K562 (cell line): ENCODE results near the gene CYB5D1. TPM values are rescaled to one million over a fixed set of nuclear protein-coding genes. Genes with fewer than 3 reads are reported as not detected.

Experiments
- EGR1 ChIP-seq: fragments of 450-650 bp; conservative IDR thresholded peaks from 2 replicates; pipeline ENCODE4 v1.6.1; 2017; ENCODE audit warnings: mild to moderate bottlenecking
- ERF ChIP-seq: fragments of 450-650 bp; formaldehyde crosslinking; IDR thresholded peaks from 2 replicates; pipeline ENCODE4 v1.4.0; 2020; ENCODE audit warnings: mild to moderate bottlenecking, mixed read lengths
- HDAC1 ChIP-seq, 2 experiments: fragments of 450-650 bp; IDR thresholded peaks; 2 replicates each; pipeline ENCODE4 v1.6.1; 2016 to 2017; ENCODE audit warnings: inconsistent platforms in 1 of 2, mild to moderate bottlenecking in 1 of 2, moderate library complexity in 1 of 2
- JUNB ChIP-seq: fragments of 450-650 bp; formaldehyde crosslinking; conservative IDR thresholded peaks from 2 replicates; pipeline ENCODE4 v1.4.0; 2020; ENCODE audit warnings: mild to moderate bottlenecking
- MAFF ChIP-seq: IDR thresholded peaks from 2 replicates; pipeline ENCODE4 v1.6.1; 2012; ENCODE audit warnings: low read length, improper control_type of control experiment
- PHF21A ChIP-seq: fragments of 450-650 bp; IDR thresholded peaks from 2 replicates; pipeline ENCODE4 v1.6.1; 2017; ENCODE audit warnings: low read depth, borderline replicate concordance
- PHF8 ChIP-seq: fragments of 200-600 bp; sonication (generic); IDR thresholded peaks from 2 replicates; pipeline ENCODE4 v1.6.1; 2012; ENCODE audit warnings: mixed run types, mild to moderate bottlenecking, inconsistent platforms, low read length, moderate library complexity, borderline replicate concordance
- PTTG1 ChIP-seq: fragments of 450-650 bp; IDR thresholded peaks from 2 replicates; pipeline ENCODE4 v1.6.1; 2016; ENCODE audit warnings: low read depth, mild to moderate bottlenecking, missing genetic modification characterization, missing compliant biosample characterization
- RBM15 ChIP-seq: fragments of 200-400 bp; formaldehyde crosslinking; IDR thresholded peaks from 2 replicates; pipeline ENCODE4 v1.6.1; 2018; ENCODE audit warnings: mild to moderate bottlenecking, low read length, moderate library complexity; ENCODE audit not compliant: insufficient read depth
- TRIM28 ChIP-seq: fragments of 450-650 bp; IDR thresholded peaks from 2 replicates; pipeline ENCODE4 v1.6.1; 2017
- ZNF316 ChIP-seq: fragments of 450-650 bp; IDR thresholded peaks from 2 replicates; pipeline ENCODE4 v1.6.1; 2016
- ZNF785 ChIP-seq: fragments of 250-450 bp; sonication (Bioruptor Pico); IDR thresholded peaks from 2 replicates; pipeline ENCODE4 v1.4.0; 2020; ENCODE audit warnings: mild to moderate bottlenecking
- polyA plus RNA-seq, 8 experiments: library from polyadenylated mRNA; depleted of rRNA in 4 of 8; stranded (reverse) in 5 of 8; unstranded in 3 of 8; fragments of >200 nt; fragmentation: Nextera tagmentation in 2 of 8; fragmentation: Illumina TruSeq in 1 of 8; extraction: Ambion mirVana in 2 of 8; extraction: Trizol in 1 of 8; gene quantifications; 2 replicates each; pipeline versions ENCODE4 v1.2.1 to v1.2.3, GENCODE V29; 2011 to 2014; ENCODE audit warnings: inconsistent platforms in 1 of 8, missing spikeins in 1 of 8
- total RNA-seq, 7 experiments: library from RNA; depleted of rRNA in 6 of 7; stranded (reverse); fragments of >200 nt in 6 of 7; fragmentation: Illumina TruSeq in 2 of 7; extraction: Trizol in 2 of 7; gene quantifications; 2 replicates each; pipeline versions ENCODE4 v1.2.1 to v1.2.3, GENCODE V29; 2011 to 2021; ENCODE audit warnings: low replicate concordance in 1 of 7
- TF ChIP-seq, protein P1 (sequence below), 3 experiments: fragments of 200-800 bp in 1 of 3; fragments of 250-450 bp in 1 of 3; fragments of 450-650 bp in 1 of 3; sonication (Bioruptor Pico) in 1 of 3; sonication (Bioruptor generic) in 1 of 3; formaldehyde crosslinking in 1 of 3; IDR thresholded peaks; 2 replicates each; pipeline versions ENCODE4 v1.6.1 to v1.8.0; 2016 to 2022; ENCODE audit warnings: mild to moderate bottlenecking in 2 of 3, missing genetic modification characterization in 2 of 3, missing compliant biosample characterization in 1 of 3, moderate library complexity in 1 of 3
- TF ChIP-seq, protein P2 (sequence below), 2 experiments: fragments of 200-800 bp in 1 of 2; sonication (Bioruptor generic) in 1 of 2; sonication (generic) in 1 of 2; formaldehyde crosslinking in 1 of 2; IDR thresholded peaks in 1 of 2; conservative IDR thresholded peaks in 1 of 2; 2 replicates each; pipeline versions ENCODE4 v1.5.0 to v1.6.1; 2016 to 2020; ENCODE audit warnings: missing compliant biosample characterization in 1 of 2, missing genetic modification characterization in 1 of 2, missing genetic modification reagents in 1 of 2
- TF ChIP-seq, protein P3 (sequence below), 3 experiments: fragments of 200-800 bp in 1 of 3; sonication (Bioruptor generic) in 1 of 3; sonication (generic) in 1 of 3; formaldehyde crosslinking in 1 of 3; IDR thresholded peaks; 2 replicates each; pipeline versions ENCODE4 v1.6.1 to v1.8.0; 2016 to 2022; ENCODE audit warnings: mild to moderate bottlenecking in 2 of 3, missing compliant biosample characterization in 2 of 3, missing genetic modification characterization in 2 of 3, missing genetic modification reagents in 1 of 3
- TF ChIP-seq, protein P4 (sequence below): fragments of 450-650 bp; IDR thresholded peaks from 2 replicates; pipeline ENCODE4 v1.6.1; 2017; ENCODE audit warnings: antibody characterized with exemption, mild to moderate bottlenecking

Gene CYB5D1
- total and polyA plus RNA-seq, 9 of the 15 experiments (the other 6 are each of a cell fraction or from before 2014, with no cell fraction given), result 2.4 to 7.9 (median 5.7) TPM

DNA sequence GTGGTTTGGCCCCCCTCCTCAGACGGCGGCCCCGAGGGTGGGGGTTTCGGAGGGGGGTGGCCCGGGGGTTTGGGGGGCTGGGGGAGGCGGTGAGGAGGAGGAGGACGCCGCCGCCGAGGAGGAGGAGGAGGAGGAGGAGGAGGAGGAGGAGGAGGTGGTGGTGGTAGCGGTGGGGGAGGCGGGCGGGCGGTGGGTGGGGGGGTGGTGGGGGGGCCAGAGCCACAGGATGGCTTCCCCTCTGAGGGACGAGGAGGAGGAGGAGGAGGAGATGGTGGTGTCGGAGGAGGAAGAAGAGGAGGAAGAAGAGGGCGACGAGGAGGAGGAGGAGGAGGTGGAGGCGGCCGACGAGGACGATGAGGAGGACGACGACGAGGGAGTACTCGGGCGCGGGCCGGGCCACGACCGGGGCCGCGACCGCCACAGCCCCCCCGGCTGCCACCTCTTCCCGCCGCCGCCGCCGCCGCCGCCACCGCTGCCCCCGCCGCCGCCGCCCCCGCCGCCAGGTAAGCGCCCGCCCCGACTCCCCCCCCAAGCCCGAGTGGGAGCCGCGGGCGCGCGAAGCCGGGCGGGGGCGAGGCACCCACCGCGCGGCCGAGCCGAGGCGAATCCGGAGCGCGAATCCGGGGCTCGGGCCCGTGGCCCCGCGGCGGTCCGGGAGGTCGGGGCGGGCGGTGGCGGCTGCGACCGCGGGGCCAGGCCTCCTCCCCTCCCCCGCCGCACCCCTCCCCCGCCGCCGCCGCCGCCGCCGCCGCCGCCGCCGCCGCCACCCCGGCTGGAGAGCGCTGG, 27.0 kb downstream of the CYB5D1 start (continued):
- TF ChIP-seq MAFF, result no peak
- 0 out of 2 replicates have a peak, but pooled peaks have one; percentile 13 for TF ChIP-seq PHF8
- no peak for TF ChIP-seq ERF (CRISPR knock-in tag)
- TF ChIP-seq PHF21A, result no peak
- TF ChIP-seq EGR1, result peak; percentile 48
- TF ChIP-seq JUNB (CRISPR knock-in tag), result no peak
- no peak for TF ChIP-seq HDAC1 (IDR thresholded peaks at IDR 0.05)
- TF ChIP-seq, protein P1, sequence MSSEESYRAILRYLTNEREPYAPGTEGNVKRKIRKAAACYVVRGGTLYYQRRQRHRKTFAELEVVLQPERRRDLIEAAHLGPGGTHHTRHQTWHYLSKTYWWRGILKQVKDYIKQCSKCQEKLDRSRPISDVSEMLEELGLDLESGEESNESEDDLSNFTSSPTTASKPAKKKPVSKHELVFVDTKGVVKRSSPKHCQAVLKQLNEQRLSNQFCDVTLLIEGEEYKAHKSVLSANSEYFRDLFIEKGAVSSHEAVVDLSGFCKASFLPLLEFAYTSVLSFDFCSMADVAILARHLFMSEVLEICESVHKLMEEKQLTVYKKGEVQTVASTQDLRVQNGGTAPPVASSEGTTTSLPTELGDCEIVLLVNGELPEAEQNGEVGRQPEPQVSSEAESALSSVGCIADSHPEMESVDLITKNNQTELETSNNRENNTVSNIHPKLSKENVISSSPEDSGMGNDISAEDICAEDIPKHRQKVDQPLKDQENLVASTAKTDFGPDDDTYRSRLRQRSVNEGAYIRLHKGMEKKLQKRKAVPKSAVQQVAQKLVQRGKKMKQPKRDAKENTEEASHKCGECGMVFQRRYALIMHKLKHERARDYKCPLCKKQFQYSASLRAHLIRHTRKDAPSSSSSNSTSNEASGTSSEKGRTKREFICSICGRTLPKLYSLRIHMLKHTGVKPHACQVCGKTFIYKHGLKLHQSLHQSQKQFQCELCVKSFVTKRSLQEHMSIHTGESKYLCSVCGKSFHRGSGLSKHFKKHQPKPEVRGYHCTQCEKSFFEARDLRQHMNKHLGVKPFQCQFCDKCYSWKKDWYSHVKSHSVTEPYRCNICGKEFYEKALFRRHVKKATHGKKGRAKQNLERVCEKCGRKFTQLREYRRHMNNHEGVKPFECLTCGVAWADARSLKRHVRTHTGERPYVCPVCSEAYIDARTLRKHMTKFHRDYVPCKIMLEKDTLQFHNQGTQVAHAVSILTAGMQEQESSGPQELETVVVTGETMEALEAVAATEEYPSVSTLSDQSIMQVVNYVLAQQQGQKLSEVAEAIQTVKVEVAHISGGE (CRISPR knock-in tag; IDR thresholded peaks at IDR 0.05), result 0 out of 6 replicates have a peak, but pooled peaks of 1 of the 3 experiments have one; percentile 24
- no peak for TF ChIP-seq ZNF785
- no peak for TF ChIP-seq TRIM28
- no peak for TF ChIP-seq ZNF316
- TF ChIP-seq, protein P2, sequence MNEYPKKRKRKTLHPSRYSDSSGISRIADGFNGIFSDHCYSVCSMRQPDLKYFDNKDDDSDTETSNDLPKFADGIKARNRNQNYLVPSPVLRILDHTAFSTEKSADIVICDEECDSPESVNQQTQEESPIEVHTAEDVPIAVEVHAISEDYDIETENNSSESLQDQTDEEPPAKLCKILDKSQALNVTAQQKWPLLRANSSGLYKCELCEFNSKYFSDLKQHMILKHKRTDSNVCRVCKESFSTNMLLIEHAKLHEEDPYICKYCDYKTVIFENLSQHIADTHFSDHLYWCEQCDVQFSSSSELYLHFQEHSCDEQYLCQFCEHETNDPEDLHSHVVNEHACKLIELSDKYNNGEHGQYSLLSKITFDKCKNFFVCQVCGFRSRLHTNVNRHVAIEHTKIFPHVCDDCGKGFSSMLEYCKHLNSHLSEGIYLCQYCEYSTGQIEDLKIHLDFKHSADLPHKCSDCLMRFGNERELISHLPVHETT (CRISPR knock-in tag; conservative IDR thresholded peaks at IDR 0.05 in 1 of 2, IDR thresholded peaks at IDR 0.05 in 1 of 2), result 0 out of 4 replicates have a peak, but pooled peaks of 1 of the 2 experiments have one; percentile 83
- TF ChIP-seq RBM15, result no peak
- TF ChIP-seq, protein P3, sequence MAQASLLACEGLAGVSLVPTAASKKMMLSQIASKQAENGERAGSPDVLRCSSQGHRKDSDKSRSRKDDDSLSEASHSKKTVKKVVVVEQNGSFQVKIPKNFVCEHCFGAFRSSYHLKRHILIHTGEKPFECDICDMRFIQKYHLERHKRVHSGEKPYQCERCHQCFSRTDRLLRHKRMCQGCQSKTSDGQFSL (CRISPR knock-in tag; IDR thresholded peaks at IDR 0.05), result peak; percentile 88
- TF ChIP-seq, protein P3 (tag; IDR thresholded peaks at IDR 0.05), result peak in 1 of 2 experiments; percentile 29; a peak in 1 of 4 replicates
- TF ChIP-seq, protein P4, sequence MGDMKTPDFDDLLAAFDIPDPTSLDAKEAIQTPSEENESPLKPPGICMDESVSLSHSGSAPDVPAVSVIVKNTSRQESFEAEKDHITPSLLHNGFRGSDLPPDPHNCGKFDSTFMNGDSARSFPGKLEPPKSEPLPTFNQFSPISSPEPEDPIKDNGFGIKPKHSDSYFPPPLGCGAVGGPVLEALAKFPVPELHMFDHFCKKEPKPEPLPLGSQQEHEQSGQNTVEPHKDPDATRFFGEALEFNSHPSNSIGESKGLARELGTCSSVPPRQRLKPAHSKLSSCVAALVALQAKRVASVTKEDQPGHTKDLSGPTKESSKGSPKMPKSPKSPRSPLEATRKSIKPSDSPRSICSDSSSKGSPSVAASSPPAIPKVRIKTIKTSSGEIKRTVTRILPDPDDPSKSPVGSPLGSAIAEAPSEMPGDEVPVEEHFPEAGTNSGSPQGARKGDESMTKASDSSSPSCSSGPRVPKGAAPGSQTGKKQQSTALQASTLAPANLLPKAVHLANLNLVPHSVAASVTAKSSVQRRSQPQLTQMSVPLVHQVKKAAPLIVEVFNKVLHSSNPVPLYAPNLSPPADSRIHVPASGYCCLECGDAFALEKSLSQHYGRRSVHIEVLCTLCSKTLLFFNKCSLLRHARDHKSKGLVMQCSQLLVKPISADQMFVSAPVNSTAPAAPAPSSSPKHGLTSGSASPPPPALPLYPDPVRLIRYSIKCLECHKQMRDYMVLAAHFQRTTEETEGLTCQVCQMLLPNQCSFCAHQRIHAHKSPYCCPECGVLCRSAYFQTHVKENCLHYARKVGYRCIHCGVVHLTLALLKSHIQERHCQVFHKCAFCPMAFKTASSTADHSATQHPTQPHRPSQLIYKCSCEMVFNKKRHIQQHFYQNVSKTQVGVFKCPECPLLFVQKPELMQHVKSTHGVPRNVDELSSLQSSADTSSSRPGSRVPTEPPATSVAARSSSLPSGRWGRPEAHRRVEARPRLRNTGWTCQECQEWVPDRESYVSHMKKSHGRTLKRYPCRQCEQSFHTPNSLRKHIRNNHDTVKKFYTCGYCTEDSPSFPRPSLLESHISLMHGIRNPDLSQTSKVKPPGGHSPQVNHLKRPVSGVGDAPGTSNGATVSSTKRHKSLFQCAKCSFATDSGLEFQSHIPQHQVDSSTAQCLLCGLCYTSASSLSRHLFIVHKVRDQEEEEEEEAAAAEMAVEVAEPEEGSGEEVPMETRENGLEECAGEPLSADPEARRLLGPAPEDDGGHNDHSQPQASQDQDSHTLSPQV, result no peak
- no peak for TF ChIP-seq PTTG1 (tag)
